Measurements from ENCODE around the gene GNB5.

GRCh38 chr15:52143873-52144272 is 47.3 kb downstream of the GNB5 start:
- TF ChIP-seq REST (IDR thresholded peaks at IDR 0.05; ENCODE audit: insufficient replicate concordance, low read depth) (no peak), CTCF (IDR thresholded peaks at IDR 0.05; ENCODE audit: insufficient read depth, low read length) (no peak)

Data from HL-60 (cell line).